HL-60/S4 treated with phorbol 12-myristate 13-acetate at 8.2 ng/mL for 4 days and 3 days (cell line): Measurements from ENCODE around the gene BAIAP2L2.
"Not testable (repeated sequence)": the region's sequence is repeated elsewhere in the genome, so short reads cannot be mapped to it uniquely, and the experiment has no call there.

Experiments used
- in situ Hi-C: fragments of 300-500 bp; cut with MboI; formaldehyde crosslinking; loops from 2 replicates; pipeline ENCODE4 v1.15.0; 2022; ENCODE audit warnings: low sequenced_read_pairs

BAIAP2L2 gene, protein sequence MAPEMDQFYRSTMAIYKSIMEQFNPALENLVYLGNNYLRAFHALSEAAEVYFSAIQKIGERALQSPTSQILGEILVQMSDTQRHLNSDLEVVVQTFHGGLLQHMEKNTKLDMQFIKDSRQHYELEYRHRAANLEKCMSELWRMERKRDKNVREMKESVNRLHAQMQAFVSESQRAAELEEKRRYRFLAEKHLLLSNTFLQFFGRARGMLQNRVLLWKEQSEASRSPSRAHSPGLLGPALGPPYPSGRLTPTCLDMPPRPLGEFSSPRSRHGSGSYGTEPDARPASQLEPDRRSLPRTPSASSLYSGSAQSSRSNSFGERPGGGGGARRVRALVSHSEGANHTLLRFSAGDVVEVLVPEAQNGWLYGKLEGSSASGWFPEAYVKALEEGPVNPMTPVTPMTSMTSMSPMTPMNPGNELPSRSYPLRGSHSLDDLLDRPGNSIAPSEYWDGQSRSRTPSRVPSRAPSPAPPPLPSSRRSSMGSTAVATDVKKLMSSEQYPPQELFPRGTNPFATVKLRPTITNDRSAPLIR

DNA sequence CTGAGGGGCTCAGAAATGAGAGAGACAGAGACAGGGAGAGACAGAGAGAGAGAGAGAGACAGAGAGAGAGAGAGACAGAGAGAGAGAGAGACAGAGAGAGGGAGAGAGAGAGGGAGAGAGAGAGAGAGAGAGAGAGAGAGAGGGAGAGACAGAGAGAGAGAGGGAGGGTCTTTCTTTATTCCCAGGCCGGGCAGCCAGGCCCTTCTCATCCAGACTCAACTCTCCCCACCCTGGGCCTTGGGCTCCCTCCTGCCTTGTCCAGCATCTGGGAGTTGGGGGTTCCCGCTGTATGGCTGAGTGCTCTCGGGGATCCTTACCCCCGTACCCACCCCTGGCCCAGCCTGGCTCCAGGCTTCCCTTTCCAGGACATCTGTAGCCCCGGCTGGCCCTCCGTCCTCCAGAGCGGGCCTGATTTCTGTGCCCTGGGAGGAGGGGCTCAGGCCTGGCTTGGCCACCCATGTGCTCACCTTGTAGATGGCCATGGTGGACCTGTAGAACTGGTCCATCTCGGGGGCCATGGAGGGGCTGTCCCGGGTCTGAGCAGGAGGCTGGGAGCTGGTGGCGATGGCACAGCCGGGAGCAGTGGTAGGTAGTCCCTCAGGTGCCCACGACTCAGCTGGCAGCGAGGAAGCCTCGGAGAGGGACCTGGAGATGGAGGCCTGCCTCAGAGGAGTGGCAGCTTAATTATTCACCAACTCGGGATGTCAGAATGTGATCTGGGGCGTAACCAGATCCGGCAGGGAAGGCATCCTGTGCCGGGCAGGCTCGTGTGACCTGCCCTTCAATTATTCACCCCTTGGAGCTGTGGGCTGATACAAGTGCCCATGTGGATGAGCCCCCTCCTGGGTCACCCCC lies at the start of gene BAIAP2L2:
Gene BAIAP2L2 (minus strand): TSS at position 677 of the 855 bp plus-strand sequence. CDS start 159 bp downstream, at position 518.
- in situ Hi-C loops: loop anchor here (5.0 kb wide), 1 partner anchor 102 kb away; no protein-coding TSS in a partner anchor

DNA sequence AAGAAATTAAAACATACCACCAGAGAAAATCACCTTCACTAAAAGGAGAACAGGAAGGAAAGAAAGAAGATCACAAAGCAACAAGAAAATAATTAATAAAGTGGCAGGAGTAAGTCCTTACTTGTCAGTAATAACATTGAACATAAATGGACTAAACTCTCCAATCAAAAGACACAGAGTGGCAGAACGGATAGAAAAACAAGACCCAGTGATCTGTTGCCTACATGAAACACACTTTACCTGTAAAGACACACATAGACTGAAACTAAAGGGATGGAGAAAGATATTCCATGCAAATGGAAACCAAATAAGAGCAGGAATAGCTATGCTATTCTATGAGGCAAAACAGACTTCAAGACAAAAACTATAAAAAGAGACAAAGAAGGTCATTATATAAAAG lies 45.2 kb upstream of the BAIAP2L2 start:
- in situ Hi-C loops: no loop called here

DNA sequence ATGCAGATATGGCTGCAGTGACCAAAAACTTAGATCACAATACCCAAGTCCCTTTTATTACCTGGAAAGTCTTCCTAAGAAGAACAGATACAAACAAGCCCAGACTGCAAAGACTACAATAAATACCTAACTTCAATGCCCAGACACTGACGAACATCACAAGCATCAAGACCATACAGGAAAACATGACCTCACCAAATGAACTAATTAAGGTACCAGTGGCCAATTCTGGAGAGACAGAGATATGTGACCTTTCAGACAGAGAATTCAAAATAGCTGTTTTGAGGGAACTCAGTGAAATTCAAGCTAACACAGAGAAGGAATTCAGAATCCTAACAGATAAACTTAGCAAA lies 44.1 kb upstream of the BAIAP2L2 start:
- in situ Hi-C loops: not testable (repeated sequence)

DNA sequence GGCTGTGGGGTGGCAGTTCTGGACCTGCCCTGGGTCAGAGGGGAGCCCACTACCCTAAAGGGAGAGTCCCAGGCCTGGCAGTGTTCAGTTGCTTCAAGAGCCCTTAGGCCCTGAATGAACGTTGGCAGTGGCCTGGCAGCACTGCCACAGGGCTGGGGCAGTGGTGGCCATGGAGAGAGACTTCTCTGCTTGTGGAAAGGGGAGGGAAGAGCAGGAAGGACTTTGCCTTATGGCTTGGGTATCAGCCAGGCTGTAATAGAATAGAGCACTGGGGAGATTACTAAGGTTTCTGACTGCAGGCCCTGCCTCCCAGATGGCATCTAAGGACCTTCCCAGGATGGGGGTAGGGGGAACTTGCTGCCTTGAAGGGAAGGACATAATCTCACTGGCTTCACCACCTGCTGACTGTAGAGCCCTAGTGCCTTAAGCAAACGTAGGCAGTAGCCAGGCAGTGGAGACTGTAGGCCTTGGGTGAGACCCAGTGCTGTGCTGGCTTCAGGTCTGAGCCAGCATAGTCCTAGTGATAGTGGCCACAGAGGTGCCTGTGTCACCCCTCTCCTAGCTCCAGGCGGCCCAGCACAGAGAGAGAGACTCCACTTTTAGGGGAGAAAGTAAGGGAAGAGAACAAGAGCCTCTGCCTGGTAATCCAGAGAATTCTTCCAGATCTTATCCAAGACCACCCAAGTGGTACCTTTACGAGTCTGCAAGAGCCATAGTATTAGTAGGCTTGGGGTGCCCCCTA lies 43.5 kb upstream of the BAIAP2L2 start:
- in situ Hi-C loops: no loop called here

DNA sequence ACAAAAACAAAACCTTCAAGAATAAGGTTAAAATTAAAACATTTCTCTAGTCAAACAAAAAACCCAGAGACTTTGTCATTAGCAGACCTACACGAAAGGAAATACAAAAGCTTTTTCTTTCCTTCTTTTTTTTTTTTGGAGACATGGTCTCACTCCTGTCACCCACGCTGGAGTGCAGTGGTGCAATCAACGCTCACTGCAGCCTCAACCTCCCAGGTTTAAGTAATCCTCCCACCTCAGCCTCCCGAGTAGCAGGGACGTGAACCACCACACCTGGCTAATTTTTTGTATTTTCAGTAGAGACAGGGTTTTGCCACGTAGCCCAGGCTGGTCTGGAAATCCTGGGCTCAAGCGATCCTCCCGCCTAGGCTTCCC lies 40.6 kb upstream of the BAIAP2L2 start:
- in situ Hi-C loops: no loop called here

DNA sequence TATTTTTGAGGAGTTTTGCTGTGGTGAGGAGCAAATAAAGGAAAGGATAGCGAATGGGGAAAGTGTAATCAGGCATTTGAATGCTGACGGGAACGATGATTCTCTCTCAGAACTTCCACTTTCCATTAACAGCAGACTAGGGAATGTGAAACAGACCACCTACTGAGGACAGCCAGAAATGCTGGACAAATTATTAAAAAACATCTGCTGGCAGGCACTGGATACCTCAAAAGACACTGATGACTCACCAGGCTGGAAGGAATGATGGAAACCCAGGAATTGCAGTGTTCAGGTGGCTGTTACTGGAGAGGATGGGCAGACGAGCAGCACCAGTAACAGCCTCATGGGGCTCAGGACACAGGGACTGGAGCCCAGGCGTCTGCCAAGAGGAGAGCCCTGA lies 37.8 kb upstream of the BAIAP2L2 start:
- in situ Hi-C loops: no loop called here

DNA sequence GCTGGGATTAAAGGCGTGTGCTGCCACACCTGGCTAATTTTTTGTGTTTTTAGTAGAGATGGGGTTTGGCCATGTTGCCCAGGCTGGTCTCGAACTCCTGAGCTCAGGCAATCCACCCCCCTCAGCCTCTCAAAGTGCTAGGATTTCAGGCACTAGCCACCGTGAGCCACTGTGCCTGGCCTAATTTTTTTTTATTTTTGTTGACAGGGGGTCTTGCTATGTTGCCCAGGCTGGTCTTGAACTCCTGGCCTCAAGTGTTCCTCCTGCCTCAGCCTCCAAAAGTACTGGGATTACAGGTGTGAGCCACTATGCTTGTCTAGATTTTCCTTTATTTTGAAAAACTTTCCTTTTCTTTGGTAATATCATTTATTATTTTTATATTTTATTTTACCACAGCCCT lies 35.7 kb upstream of the BAIAP2L2 start:
- in situ Hi-C loops: not testable (repeated sequence)

DNA sequence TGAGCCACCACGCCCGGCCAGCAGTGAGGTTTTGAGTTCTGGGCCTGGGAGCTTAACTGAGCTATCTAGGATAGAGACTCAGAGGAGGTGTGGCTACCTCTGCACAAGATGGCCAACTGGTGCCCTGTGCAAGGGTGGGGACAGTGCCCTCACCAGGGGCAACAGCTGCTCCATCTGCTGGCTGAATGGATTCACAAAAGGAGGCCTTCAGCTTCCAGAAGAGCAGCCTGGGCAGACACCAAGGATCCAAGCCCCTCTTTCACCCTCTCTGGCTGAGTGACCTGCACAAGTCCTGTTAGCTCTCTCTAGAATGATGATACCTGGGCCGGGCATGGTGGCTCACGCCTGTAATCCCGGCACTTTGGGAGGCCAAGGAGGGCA lies 33.5 kb upstream of the BAIAP2L2 start:
- in situ Hi-C loops: no loop called here

DNA sequence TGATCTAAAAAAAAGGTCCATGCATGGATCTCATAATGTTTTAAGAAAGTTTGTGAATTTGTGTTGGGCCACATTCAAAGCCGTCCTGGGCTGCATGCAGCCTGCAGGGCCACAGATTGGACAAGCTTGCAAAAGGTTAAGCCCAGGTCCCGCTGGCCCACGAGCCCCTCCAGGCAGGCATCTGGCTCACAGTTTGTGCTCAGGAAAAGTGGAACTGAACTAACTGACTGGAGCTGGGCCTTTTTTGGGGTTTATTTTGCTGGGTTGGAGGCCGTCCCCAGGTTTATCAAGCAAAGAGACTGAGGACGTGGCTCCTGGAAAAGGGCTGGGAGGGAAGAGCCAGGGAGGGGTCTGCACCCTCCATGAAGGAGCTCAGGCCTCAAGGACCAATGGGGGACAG lies 32.1 kb upstream of the BAIAP2L2 start:
- in situ Hi-C loops: no loop called here

DNA sequence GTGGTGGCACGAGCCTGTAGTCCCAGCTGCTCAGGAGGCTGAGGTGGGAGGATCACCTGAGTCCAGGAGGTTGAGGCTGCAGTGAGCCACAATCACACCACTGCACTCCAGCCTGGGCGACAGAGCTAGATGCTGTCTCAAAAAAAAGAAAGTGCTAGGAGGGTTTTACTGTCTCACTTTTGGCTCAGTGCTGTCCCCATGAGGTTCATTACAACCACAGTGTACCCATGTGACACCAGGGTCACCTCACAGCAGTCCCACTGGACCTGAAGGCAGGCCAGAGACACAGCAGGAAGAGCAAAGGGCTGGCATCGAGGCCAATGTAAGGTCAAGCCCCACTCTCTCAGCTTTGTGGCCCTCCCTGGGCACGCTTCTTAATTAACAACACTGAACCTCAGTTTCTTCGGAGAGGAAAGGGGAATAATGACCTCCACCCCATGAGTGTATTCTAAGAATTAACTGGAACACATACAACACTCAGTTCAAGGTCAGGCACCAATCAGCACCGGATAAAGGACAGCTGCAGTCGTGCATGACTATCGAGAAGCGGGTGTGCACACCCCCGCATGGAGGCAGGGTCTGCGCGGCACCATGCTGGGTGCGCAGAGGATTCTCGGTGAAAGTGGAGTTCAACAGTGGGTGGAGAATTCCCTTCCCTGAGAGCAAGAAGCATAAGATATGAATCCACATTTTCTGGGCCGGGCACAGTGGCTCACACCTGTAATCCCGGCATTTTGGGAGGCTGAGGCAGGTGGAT lies 30.9 kb upstream of the BAIAP2L2 start:
- in situ Hi-C loops: no loop called here

DNA sequence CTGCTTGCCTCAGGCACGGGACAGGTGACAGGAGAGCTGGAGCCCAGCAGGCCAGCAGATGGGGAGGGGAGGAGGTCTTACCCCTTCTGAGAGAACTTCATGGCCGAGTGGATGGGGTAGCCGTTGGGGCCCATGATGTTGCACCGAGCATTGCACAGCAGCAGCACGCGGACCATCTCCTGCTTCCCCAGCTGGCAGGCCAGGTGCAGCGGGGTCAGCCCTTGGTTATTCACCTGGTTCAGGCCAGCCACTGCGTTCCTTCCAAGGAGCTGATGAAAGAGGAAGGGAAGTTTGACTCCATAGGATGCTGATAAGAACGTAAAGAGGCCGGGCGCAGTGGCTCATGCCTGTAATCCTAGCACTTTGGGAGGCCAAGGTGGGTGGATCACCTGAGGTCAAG lies 29.4 kb upstream of the BAIAP2L2 start:
- in situ Hi-C loops: no loop called here

DNA sequence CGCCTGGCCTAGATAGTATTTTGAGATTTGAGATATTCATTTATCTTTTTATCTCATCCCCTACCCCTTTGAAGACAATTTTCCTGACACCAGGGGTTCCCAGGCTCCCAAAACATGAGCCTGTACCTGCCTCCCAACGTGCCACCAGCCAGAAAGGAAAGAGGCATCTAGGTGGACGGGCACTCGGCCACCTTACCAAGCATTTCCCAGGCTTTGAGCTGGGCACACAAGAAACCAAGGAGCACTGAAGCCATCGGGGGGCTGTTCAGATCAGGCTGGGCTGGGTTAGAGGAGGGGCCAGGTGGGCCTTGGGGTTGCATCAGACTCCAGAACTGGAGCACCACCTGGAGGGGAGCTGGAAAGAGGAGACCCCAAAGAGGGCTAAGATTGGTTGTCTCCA lies 28.5 kb upstream of the BAIAP2L2 start:
- in situ Hi-C loops: no loop called here

DNA sequence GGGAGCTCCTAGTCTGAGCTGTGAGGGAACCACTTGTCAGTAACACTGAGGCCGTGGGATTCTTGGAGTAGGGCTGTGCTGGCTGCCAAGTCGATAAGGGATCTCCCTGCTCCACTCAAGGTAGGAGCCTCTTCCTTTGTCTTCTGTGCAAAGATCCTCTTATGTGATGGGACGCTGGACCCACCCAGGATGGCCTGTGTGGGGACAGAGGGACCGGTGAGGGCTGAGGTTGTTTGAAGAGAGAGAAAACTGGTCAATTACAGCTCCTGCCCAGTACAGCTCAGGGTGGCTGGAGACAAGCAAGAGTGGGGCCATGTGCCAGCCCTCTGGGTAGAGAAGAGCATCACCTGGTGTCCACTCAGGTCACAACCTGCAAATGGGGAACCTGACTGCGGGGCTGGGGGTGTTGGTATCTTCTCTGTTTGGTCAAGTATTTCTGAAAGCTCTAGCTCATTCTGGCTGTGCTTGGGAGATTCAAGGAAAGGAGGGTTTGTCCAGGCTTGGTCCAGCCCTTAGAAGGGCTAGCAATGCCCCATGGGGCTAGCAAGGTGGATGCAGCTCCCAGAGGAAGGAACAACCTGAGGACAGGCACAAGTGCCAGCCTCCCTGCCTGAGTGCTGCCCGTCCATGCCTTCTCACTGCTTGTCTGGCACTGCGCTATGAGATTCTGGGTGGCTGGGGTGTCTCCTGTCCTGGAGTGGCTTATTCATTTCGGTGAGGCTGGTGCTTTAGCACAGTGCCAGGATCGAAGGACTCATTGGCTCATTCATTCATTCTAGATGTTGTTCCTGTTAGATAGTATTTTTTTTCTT lies 27.6 kb upstream of the BAIAP2L2 start:
- in situ Hi-C loops: no loop called here

DNA sequence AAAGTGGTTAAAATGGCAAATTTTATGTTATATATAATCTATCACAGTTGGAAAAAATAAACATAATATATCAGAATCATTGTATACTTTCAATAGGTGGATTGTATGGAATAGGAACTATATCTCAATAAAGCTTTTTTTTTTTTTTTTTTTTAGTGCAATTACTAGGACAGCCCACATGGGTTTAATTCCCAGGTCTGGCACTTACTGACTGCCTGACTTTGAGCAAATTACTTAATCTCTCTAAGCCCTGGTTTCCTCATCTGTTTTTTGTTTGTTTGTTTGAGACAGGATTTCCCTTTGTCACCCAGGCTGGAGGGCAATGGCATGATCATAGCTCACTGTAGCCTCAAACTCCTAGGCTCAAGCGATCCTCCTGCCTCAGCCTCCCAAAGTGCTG lies 26.1 kb upstream of the BAIAP2L2 start:
- in situ Hi-C loops: no loop called here

DNA sequence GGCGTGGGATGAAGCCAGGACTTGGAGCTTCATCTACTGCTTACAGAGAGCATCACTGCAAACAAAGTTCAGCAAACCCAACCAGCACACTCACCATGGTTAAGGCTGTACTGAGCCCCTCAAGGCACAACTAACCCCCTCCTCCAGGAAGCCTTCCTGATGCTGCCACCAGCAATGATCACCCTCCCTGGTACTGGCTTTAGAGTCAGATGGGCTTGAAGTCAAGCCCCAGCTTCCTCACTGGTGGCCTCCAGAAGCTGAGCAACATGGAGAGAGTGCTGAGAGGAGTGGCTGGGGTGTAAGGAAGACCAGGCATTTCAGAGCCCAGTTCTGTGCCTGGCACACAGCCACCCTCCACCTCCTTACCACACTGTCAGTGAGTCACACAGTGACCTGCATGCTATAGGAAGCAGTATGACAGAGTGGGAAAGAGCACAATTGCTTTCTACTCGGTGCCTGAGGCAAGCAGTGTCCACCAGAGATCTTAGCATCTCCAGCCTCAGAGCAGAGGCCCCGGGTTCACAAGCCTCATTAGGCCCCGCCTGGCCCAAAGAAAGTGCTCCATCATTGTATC lies 24.7 kb upstream of the BAIAP2L2 start:
- in situ Hi-C loops: no loop called here

DNA sequence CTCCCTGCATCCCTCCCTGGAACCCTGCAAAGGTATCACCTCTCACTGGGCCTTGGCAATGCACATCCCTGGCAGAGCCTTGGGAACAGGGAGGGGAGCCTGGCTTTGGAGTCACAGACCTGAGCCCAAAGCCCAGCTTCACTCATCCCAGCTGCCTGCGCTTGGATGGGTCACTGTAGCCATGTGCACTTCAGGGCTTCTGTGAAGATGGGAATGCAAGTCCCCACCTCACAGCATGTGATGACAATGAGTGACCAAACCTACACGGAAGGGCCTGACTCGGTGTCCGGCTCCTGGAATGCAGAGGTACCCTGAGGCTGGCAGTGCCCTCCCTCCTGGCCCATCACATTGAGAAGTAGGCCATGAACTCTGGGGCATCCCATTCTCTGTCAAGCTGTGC lies 22.8 kb upstream of the BAIAP2L2 start:
- in situ Hi-C loops: no loop called here

DNA sequence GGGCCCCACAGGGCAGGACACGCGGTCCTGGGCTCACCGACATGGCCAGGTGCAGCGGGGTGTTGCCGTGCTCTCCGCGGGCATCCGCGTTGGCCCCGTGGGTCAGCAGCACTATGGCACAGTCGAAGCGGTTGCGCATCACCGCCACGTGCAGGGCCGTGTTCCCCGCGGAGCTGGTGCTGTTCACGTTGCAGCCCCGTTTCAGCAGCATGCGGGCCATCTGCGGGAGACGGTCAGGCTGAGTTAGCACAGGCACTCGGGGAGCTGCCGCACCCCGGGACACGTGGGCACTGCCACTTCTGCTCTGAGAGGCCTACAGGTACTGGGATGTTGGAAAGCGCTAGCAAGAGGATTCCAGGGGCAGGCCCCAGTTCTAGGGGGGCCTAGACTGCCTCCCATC lies 22.3 kb upstream of the BAIAP2L2 start:
- in situ Hi-C loops: no loop called here

DNA sequence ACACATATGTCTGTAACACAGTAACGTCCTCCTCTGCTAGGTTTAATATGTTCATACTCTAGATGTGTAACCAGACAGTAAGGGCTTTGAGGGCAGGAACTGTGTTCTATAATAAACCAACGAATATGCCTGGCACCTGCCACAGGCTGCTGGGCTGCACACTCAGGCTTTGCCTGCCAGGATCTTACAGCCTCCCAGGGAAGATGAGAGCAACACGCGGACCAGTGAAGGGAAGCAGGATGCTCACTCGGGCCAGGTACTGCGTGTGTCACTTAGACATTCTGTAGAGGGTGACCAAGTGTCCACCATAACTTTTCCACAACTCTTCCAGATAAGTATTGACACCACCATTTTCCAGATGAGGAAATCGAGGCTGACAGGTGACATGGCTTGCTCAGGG lies 21.7 kb upstream of the BAIAP2L2 start:
- in situ Hi-C loops: no loop called here

DNA sequence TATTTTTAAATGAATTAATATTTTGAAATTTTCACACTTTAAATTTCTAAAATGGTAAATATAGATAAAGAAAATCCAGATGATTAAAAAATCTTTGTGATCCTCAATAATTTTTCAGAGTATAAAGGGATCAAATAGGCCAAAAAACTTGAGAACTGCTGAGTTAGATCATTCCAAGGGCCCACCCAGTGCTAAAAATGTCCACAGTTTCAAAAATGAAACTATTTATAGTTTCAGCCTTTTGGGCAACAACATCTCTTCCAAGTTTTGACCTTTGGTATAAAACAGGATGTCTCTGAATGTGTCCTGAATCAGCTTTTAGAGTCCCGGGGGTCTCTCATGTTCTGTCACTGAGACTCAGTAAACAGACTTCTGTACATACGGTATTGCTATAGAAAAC lies 20.9 kb upstream of the BAIAP2L2 start:
- in situ Hi-C loops: no loop called here
